ENCODE data around the gene ZNF407. TPM values are rescaled to one million over a fixed set of nuclear protein-coding genes. Genes with fewer than 3 reads are reported as not detected.

The ZNF407 gene
- total RNA-seq, 1 donor from 2014 or later: 8.7 TPM

DNA sequence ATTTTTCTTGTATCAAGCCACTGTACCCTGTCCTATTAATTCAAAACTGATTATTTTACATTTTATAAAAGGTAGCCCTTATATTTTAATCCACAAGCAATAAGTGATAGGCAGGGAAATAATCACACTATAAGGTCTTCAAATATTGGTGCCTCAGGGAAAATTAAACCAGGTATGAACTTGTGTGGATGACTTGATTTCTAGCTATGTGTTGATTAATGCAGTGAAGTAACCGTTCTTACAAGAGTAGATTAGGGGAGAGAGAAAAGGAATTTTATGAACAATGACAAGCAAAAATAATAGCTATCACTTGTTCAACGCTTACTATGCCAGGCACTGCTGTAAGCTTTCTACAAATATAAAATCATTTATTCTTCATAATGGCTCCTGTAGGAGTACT, 411.6 kb downstream of the ZNF407 start:
- intact Hi-C loops (cut with DNase I): no loop called here
- Histone ChIP-seq H3K9me3 (no peaks in the 10 kb centered on the region), H3K27ac (no peak overlapping the region), H3K4me1 (peaks cover 0 to 24% of the 10 kb centered on the region in 2 donors), H3K4me3 (no peak overlapping the region), H3K36me3 (no peaks in the 10 kb centered on the region), H3K27me3 (no peaks in the 10 kb centered on the region)
- TF ChIP-seq, protein P1, sequence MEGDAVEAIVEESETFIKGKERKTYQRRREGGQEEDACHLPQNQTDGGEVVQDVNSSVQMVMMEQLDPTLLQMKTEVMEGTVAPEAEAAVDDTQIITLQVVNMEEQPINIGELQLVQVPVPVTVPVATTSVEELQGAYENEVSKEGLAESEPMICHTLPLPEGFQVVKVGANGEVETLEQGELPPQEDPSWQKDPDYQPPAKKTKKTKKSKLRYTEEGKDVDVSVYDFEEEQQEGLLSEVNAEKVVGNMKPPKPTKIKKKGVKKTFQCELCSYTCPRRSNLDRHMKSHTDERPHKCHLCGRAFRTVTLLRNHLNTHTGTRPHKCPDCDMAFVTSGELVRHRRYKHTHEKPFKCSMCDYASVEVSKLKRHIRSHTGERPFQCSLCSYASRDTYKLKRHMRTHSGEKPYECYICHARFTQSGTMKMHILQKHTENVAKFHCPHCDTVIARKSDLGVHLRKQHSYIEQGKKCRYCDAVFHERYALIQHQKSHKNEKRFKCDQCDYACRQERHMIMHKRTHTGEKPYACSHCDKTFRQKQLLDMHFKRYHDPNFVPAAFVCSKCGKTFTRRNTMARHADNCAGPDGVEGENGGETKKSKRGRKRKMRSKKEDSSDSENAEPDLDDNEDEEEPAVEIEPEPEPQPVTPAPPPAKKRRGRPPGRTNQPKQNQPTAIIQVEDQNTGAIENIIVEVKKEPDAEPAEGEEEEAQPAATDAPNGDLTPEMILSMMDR (IDR thresholded peaks at IDR 0.05): no peak
- DNase-seq (ENCODE audit: low spot score in 2 of 2): no peak

DNA sequence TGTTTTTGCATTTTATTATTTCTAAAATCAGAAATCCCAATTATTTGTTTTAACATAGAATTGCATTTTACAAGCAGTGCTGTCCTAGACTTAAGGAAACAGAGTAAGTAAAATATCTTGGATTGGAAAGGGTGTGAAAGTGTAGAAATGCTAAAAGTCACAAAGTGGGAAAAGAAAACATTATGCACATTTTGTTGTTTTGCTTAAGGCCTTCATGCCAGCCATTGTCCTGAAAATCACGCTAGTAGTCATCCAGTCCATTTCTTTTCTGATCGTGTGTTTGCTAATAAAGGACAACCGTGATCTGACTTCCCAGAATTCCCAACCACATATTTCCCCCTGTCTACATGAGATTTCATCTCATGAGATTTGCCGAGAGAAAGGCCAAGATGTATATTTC, 412.2 kb downstream of the ZNF407 start:
- H3K4me1 ChIP-seq: peaks cover 0 to 18% of the 10 kb centered on the region in 2 donors
- no peaks in the 10 kb centered on the region for H3K36me3 ChIP-seq
- H3K9me3 ChIP-seq: no peaks in the 10 kb centered on the region
- TF ChIP-seq, protein P1 (IDR thresholded peaks at IDR 0.05): no peak
- no peak for DNase-seq (ENCODE audit: low spot score in 2 of 2)
- no peak overlapping the region for H3K4me3 ChIP-seq
- H3K27me3 ChIP-seq: no peaks in the 10 kb centered on the region
- intact Hi-C loops (cut with DNase I): no loop called here
- H3K27ac ChIP-seq: no peak overlapping the region

DNA sequence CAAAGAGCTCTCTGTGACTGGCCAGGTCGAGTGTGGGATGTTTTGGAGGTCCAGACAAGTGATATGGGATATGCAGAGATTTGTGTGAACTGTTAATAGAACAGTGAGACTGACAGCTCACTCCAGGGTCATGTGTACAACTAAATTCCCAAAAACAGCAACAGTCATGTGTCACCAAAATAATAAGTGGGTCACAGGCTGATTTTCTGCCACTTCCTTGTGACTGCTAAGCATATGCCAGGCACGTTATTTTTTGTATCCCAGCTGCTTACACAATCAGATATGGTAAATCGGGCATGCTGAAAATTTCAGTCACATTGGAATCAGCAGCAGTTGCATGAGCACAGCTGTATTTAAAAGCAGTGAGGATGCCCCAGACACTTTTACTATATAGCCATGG, 412.6 kb downstream of the ZNF407 start:
- H3K27ac ChIP-seq: peak overlapping the region in 1 of 2 donors; percentile 4
- H3K9me3 ChIP-seq: no peaks in the 10 kb centered on the region
- intact Hi-C loops (cut with DNase I): no loop called here
- DNase-seq (ENCODE audit: low spot score in 2 of 2): no peak
- no peak overlapping the region for H3K4me3 ChIP-seq
- no peaks in the 10 kb centered on the region for H3K27me3 ChIP-seq
- TF ChIP-seq, protein P1 (IDR thresholded peaks at IDR 0.05): no peak
- H3K4me1 ChIP-seq: peaks cover 0 to 17% of the 10 kb centered on the region in 2 donors
- H3K36me3 ChIP-seq: no peaks in the 10 kb centered on the region

GRCh38 chr18:75010689-75011088, 413.0 kb downstream of the ZNF407 start:
- TF ChIP-seq, protein P1 (IDR thresholded peaks at IDR 0.05): no peak
- intact Hi-C loops (cut with DNase I): no loop called here
- H3K9me3 ChIP-seq: no peaks in the 10 kb centered on the region
- no peak for DNase-seq (ENCODE audit: low spot score in 2 of 2)
- peaks cover 0 to 17% of the 10 kb centered on the region in 2 donors for H3K4me1 ChIP-seq
- peak overlapping the region in 1 of 2 donors; percentile 4 for H3K27ac ChIP-seq
- H3K27me3 ChIP-seq: no peaks in the 10 kb centered on the region
- H3K36me3 ChIP-seq: no peaks in the 10 kb centered on the region
- no peak overlapping the region for H3K4me3 ChIP-seq

DNA sequence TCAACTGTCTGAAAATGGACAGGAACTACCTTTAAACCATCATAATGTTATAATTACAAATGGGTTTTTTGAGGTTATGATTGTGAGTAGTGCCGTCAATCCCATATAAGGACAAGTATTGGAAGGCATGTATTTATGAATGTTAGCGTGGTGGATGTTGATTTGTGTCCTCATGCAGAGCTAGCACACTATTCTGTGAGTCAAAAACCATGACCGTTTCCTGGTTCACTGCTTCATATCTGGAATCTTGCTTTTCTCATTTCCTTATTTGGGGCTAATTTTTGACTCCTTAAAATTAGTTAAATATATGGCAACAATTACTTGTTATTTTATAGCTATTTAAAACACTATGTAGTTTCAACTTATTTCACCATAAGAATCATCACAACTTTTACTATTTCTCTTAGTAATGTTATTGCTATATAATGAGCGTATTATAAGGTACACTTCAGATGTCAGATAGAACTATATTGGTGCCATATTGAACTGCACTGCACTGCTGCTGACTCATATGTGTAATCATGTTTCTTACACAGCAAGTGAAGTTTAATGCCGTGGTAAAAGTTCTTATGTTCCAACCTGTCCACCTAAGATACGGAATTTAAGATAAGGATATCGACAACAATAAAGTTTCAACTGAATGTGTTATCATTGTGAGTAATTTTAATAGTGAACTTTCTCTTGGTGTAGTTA, 418.5 kb downstream of the ZNF407 start:
- Histone ChIP-seq H3K4me1 (peaks cover 0 to under 1% of the 10 kb centered on the region in 2 donors), H3K36me3 (no peaks in the 10 kb centered on the region), H3K4me3 (no peak overlapping the region), H3K9me3 (no peaks in the 10 kb centered on the region), H3K27me3 (no peaks in the 10 kb centered on the region), H3K27ac (no peak overlapping the region)
- TF ChIP-seq, protein P1 (IDR thresholded peaks at IDR 0.05): no peak
- DNase-seq (ENCODE audit: low spot score in 2 of 2): no peak
- intact Hi-C loops (cut with DNase I): no loop called here

Data from ascending aorta (tissue), 2 donors.